Activated CD4-positive, alpha-beta memory T cell treated with anti-CD3 and anti-CD28 coated beads for 36 hours (primary cell): ENCODE measurements around the gene KDM2A. TPM values are rescaled to one million over a fixed set of nuclear protein-coding genes. Genes with fewer than 3 reads are reported as not detected.

Source experiments
- CTCF ChIA-PET: fragments of 350-600 bp; sonication (Branson Sonifier 250); formaldehyde crosslinking; loops from one replicate; lab custom pipeline; 2021; ENCODE audit warnings: antibody characterized with exemption, inconsistent platforms; lab: Charles Lee
- POLR2A ChIA-PET: fragments of 350-600 bp; sonication (Branson Sonifier 250); formaldehyde crosslinking; loops from one replicate; lab custom pipeline; 2021; ENCODE audit warnings: antibody characterized with exemption; lab: Charles Lee
- DNase-seq: peaks from one replicate; pipeline ENCODE4 v3.0.0-alpha.2; 2020
- H3K27ac Mint-ChIP-seq: one replicate; pipeline ENCODE4 v1.8.0; 2021; ENCODE audit warnings: mixed read lengths
- H3K27me3 Mint-ChIP-seq: one replicate; pipeline ENCODE4 v1.8.0; 2021; ENCODE audit warnings: mixed read lengths
- H3K36me3 Mint-ChIP-seq: one replicate; pipeline ENCODE4 v1.8.0; 2021; ENCODE audit warnings: mixed read lengths
- H3K4me1 Mint-ChIP-seq: one replicate; pipeline ENCODE4 v1.8.0; 2021; ENCODE audit warnings: low read depth, mixed read lengths
- H3K4me3 Mint-ChIP-seq: one replicate; pipeline ENCODE4 v1.8.0; 2021; ENCODE audit warnings: mild to moderate bottlenecking, mixed read lengths
- H3K9me3 Mint-ChIP-seq: one replicate; pipeline ENCODE4 v1.8.0; 2021; ENCODE audit warnings: mixed read lengths
- intact Hi-C: fragments of 100-400 bp; cut with micrococcal nuclease; formaldehyde crosslinking; loops from one replicate; pipeline ENCODE4 v1.15.1; 2023
- total RNA-seq, 2 experiments: library from RNA; stranded (reverse); gene quantifications; one replicate each; pipeline ENCODE4 v1.2.3, GENCODE V29; 2021

KDM2A gene
- total RNA-seq, 2 experiments from 2014 or later = 65.1 to 69.6 TPM

- CTCF ChIA-PET = interaction anchor here (0.6 to 1.4 kb wide), 2 partner anchors 72 to 115 kb away, joined by 4 to 7 read pairs; no protein-coding TSS in a partner anchor
- no peaks in the 10 kb centered on the region for H3K36me3 Mint-ChIP-seq
- intact Hi-C loops = no loop called here
- POLR2A ChIA-PET = no interaction called here
- H3K4me1 Mint-ChIP-seq = peaks cover 3% of the 10 kb centered on the region
- H3K27me3 Mint-ChIP-seq = no peaks in the 10 kb centered on the region
- no peak for DNase-seq
- no peak overlapping the region for H3K4me3 Mint-ChIP-seq
- no peak overlapping the region for H3K27ac Mint-ChIP-seq
- H3K9me3 Mint-ChIP-seq = no peaks in the 10 kb centered on the region
Measured at GRCh38 chr11:67095214-67095507, 23.9 kb upstream of the KDM2A start.

- ChIA-PET CTCF (no interaction called here), POLR2A (no interaction called here)
- no peak overlapping the region for H3K4me3 Mint-ChIP-seq
- no peaks in the 10 kb centered on the region for H3K27me3 Mint-ChIP-seq
- H3K27ac Mint-ChIP-seq = no peak overlapping the region
- H3K36me3 Mint-ChIP-seq = no peaks in the 10 kb centered on the region
- peaks cover 10% of the 10 kb centered on the region for H3K4me1 Mint-ChIP-seq
- no peak for DNase-seq
- no peaks in the 10 kb centered on the region for H3K9me3 Mint-ChIP-seq
- intact Hi-C loops = no loop called here
Measured at GRCh38 chr11:67098799-67099429, 20.1 kb upstream of the KDM2A start.

GRCh38 chr11:67099831-67100324 lies 19.2 kb upstream of the KDM2A start:
- Mint-ChIP-seq H3K9me3 (no peaks in the 10 kb centered on the region), H3K36me3 (no peaks in the 10 kb centered on the region), H3K4me3 (no peak overlapping the region), H3K27ac (no peak overlapping the region), H3K27me3 (no peaks in the 10 kb centered on the region), H3K4me1 (peaks cover 13% of the 10 kb centered on the region)
- ChIA-PET POLR2A (no interaction called here), CTCF (interaction anchor here (0.8 kb wide), 1 partner anchor 692 kb away, joined by 3 read pairs; no protein-coding TSS in a partner anchor)
- intact Hi-C loops = no loop called here
- no peak for DNase-seq

- no peak overlapping the region for H3K27ac Mint-ChIP-seq
- no peaks in the 10 kb centered on the region for H3K9me3 Mint-ChIP-seq
- DNase-seq = no peak
- H3K4me3 Mint-ChIP-seq = no peak overlapping the region
- peaks cover 13% of the 10 kb centered on the region for H3K4me1 Mint-ChIP-seq
- no peaks in the 10 kb centered on the region for H3K27me3 Mint-ChIP-seq
- CTCF ChIA-PET = no interaction called here
- POLR2A ChIA-PET = interaction anchor here (0.6 to 1.6 kb wide), 2 partner anchors 15 to 413 kb away, joined by 3 to 5 read pairs; partner anchors contain the start of gene KDM2A
- intact Hi-C loops = no loop called here
- no peaks in the 10 kb centered on the region for H3K36me3 Mint-ChIP-seq
Measured at GRCh38 chr11:67102664-67103063, 16.4 kb upstream of the KDM2A start.

DNA sequence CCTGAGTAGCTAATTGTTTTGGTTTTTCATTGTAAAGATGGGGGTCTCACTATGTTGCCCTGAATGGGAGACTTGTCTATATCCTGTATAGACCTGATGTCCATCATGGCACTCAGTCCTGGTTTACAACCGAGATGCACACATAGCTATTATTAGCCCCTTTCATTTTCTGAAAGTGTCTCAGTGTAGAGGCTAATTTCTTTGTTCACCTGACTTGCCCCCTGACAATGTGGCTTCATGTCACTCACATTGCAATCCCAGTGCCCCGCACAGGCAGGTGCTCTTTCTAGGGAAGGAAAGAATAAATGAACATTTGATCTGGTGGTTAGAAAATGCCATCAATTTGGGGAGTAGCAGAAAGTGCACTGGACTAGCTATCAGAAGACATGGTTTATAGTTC lies 13.1 kb upstream of the KDM2A start:
- no peak for DNase-seq
- POLR2A ChIA-PET = no interaction called here
- CTCF ChIA-PET = interaction anchor here (0.7 to 1.4 kb wide), 2 partner anchors 14 to 594 kb away, joined by 3 to 5 read pairs; partner anchors contain the start of gene KDM2A
- Mint-ChIP-seq H3K4me1 (peaks cover 8% of the 10 kb centered on the region), H3K27ac (no peak overlapping the region), H3K4me3 (no peak overlapping the region), H3K36me3 (no peaks in the 10 kb centered on the region), H3K9me3 (no peaks in the 10 kb centered on the region), H3K27me3 (no peaks in the 10 kb centered on the region)
- intact Hi-C loops = no loop called here

DNA sequence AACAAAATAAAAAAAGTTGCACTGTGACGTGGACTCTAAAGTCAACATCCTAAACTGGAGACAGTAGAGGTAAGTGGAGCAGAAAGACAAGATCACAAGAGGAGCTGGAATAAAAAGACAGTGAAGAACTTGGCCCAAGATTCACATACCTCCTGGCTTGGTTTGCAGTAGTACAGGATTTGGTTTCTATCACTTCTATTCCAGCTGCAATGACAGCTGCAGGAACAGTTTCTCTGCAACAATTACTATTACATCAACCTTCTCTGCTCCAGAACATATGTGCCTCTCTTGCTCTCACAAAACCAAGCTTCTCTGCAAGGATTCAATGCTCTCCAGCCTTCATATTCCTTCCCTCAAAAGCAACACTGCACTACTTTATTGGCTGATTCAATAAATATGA lies 7.8 kb upstream of the KDM2A start:
- H3K4me1 Mint-ChIP-seq = no peaks in the 10 kb centered on the region
- H3K27me3 Mint-ChIP-seq = no peaks in the 10 kb centered on the region
- intact Hi-C loops = loop anchor here (10.0 kb wide), 1 partner anchor 374 kb away; the partner anchor contains the start of gene AIP
- H3K36me3 Mint-ChIP-seq = no peaks in the 10 kb centered on the region
- DNase-seq = no peak
- ChIA-PET CTCF (interaction anchor here (1.4 kb wide), 1 partner anchor 8 kb away, joined by 3 read pairs; the partner anchor contains the start of gene KDM2A), POLR2A (no interaction called here)
- H3K27ac Mint-ChIP-seq = no peak overlapping the region
- H3K9me3 Mint-ChIP-seq = no peaks in the 10 kb centered on the region
- H3K4me3 Mint-ChIP-seq = no peak overlapping the region

- no peak overlapping the region for H3K4me3 Mint-ChIP-seq
- CTCF ChIA-PET = no interaction called here
- no peaks in the 10 kb centered on the region for H3K27me3 Mint-ChIP-seq
- DNase-seq = no peak
- peaks cover 3% of the 10 kb centered on the region for H3K4me1 Mint-ChIP-seq
- POLR2A ChIA-PET = no interaction called here
- intact Hi-C loops = loop anchor here (10.0 kb wide), 1 partner anchor 372 kb away; the partner anchor contains the start of gene AIP
- H3K27ac Mint-ChIP-seq = no peak overlapping the region
- H3K36me3 Mint-ChIP-seq = no peaks in the 10 kb centered on the region
- no peaks in the 10 kb centered on the region for H3K9me3 Mint-ChIP-seq
Measured at GRCh38 chr11:67113231-67113721, 5.8 kb upstream of the KDM2A start.

DNA sequence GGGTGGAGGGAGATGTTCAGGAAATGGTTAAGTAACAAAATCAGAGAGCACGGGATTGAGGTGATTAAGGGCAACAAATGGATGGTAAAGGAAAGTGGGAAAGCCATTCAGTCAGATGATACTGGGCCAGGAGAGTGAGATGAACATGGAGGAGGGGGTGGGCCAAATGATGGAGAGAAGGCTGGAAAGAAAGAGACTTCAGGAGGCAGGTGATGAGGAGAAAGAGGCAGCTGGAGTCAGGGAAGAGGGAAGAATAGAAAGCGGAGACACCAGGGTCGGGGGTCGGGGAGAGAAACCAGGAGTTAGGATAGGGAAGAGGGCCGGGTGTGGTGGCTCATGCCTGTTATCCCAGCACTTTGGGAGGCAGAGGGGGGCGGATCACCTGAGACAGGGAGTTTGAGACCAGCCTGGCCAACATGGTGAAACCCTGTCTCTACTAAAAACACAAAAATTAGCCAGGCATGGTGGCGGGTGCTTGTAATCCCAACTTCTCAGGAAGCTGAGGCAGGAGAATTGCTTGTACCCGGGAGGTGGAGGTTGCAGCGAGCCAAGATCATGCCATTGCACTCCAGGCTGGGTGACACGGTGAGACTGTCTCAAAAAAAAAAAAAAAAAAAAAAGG lies 4.7 kb upstream of the KDM2A start:
- CTCF ChIA-PET = no interaction called here
- Mint-ChIP-seq H3K9me3 (no peaks in the 10 kb centered on the region), H3K4me3 (no peak overlapping the region), H3K27ac (no peak overlapping the region), H3K4me1 (peaks cover 3% of the 10 kb centered on the region), H3K36me3 (no peaks in the 10 kb centered on the region), H3K27me3 (no peaks in the 10 kb centered on the region)
- POLR2A ChIA-PET = no interaction called here
- DNase-seq = no peak
- intact Hi-C loops = loop anchor here (10.0 kb wide), 1 partner anchor 370 kb away; the partner anchor contains the start of gene AIP

DNA sequence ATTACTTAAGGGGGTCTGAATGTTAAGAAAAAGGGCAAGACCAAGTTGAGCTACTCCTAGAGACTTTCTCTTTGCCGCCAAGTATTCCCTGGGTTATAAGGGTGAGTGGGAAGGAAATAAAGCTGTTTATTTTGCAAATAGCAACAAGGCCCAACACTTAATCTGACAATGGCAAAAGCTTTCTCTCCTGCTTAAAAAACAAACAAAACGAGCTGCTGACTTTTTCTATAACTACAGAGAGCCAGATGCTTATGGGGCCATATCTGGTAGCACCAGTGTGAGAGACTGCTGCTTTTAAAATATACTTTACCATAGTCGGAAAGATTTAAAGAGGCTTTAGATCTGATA lies 2.3 kb upstream of the KDM2A start:
- Mint-ChIP-seq H3K27ac (no peak overlapping the region), H3K4me3 (no peak overlapping the region), H3K27me3 (no peaks in the 10 kb centered on the region), H3K36me3 (peaks cover 16% of the 10 kb centered on the region), H3K4me1 (peaks cover 11% of the 10 kb centered on the region), H3K9me3 (no peaks in the 10 kb centered on the region)
- ChIA-PET CTCF (interaction anchor here (0.6 to 1.4 kb wide), 3 partner anchors 33 to 45 kb away, joined by 3 to 5 read pairs (median 4); no protein-coding TSS in a partner anchor), POLR2A (no interaction called here)
- no peak for DNase-seq
- intact Hi-C loops = loop anchor here (5.0 to 10.0 kb wide), 2 partner anchors 46 to 368 kb away; partner anchors contain the start of gene AIP

- H3K36me3 Mint-ChIP-seq = peaks cover 16% of the 10 kb centered on the region
- H3K27me3 Mint-ChIP-seq = no peaks in the 10 kb centered on the region
- peaks cover 14% of the 10 kb centered on the region for H3K4me1 Mint-ChIP-seq
- peak overlapping the region; percentile 68 for H3K4me3 Mint-ChIP-seq
- CTCF ChIA-PET = interaction anchor here (0.6 to 1.4 kb wide), 3 partner anchors 33 to 45 kb away, joined by 3 to 5 read pairs (median 4); no protein-coding TSS in a partner anchor
- H3K9me3 Mint-ChIP-seq = no peaks in the 10 kb centered on the region
- POLR2A ChIA-PET = interaction anchor here (0.7 to 2.2 kb wide), 2 partner anchors 14 to 123 kb away, joined by 3 to 5 read pairs; no protein-coding TSS in a partner anchor
- DNase-seq = no peak
- no peak overlapping the region for H3K27ac Mint-ChIP-seq
- intact Hi-C loops = loop anchor here (5.0 to 10.0 kb wide), 2 partner anchors 45 to 368 kb away; partner anchors contain the start of gene AIP
Measured at GRCh38 chr11:67117176-67117575, 1.9 kb upstream of the KDM2A start.

DNA sequence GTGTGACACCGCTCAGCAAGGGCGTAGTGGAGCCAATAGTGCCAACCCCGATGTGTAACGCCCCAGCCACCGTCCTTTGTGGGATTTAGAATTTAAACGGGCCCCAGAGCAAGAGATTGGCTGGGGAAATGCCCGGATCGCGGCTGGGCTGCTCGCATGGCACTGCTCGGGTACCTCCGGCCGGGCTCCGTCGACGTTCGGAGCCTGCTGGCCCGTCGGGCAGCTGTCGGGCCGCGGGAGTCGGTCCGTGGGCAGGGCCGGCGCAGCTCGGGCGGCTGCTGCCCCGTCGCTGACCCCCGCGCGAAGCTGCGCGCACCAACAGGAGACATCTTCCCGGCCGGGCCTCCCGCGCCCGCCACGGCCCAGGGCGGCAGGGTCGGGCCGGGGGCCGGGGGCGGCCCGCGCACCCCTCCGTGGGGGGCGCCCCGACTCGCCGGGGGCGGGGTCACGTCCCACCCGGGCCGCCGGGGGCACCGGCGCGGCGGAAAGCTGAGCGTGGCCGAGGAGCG lies 1.3 kb upstream of the KDM2A start:
- POLR2A ChIA-PET = interaction anchor here (0.7 to 3.3 kb wide), 3 partner anchors 15 to 123 kb away, joined by 3 to 17 read pairs (median 5); no protein-coding TSS in a partner anchor
- DNase-seq = peak; percentile 70
- Mint-ChIP-seq H3K4me3 (peak overlapping the region; percentile 68), H3K27me3 (no peaks in the 10 kb centered on the region), H3K27ac (no peak overlapping the region), H3K36me3 (peaks cover 16% of the 10 kb centered on the region), H3K4me1 (peaks cover 14% of the 10 kb centered on the region), H3K9me3 (no peaks in the 10 kb centered on the region)
- intact Hi-C loops = loop anchor here (5.0 to 10.0 kb wide), 2 partner anchors 45 to 367 kb away; partner anchors contain the start of gene AIP
- CTCF ChIA-PET = interaction anchor here (0.6 to 1.4 kb wide), 3 partner anchors 34 to 77 kb away, joined by 3 to 5 read pairs (median 4); no protein-coding TSS in a partner anchor
